Thymus (tissue), 11 donors: ENCODE measurements around the gene PTPRJ. TPM values are rescaled to one million over a fixed set of nuclear protein-coding genes. Genes with fewer than 3 reads are reported as not detected.

Experiments
- DNase-seq, 9 donors: peaks; one replicate each; pipeline ENCODE4 v3.0.0-alpha.2; 2013; ENCODE audit warnings: low spot score in 9 of 9, low read depth in 6 of 9, missing footprints in 1 of 9
- H3K27ac ChIP-seq, 2 donors: one replicate each; pipeline ENCODE4 v1.5.1; 2013; ENCODE audit warnings: control low read depth in 1 of 2, low read depth in 1 of 2, low read length in 1 of 2, mild to moderate bottlenecking in 1 of 2, moderate library complexity in 1 of 2
- H3K27me3 ChIP-seq, 2 donors: one replicate each; pipeline ENCODE4 v1.5.1; 2013; ENCODE audit warnings: low read length in 1 of 2; ENCODE audit not compliant: control insufficient read depth in 2 of 2, insufficient read depth in 1 of 2
- H3K36me3 ChIP-seq, 2 donors: one replicate each; pipeline ENCODE4 v1.5.1; 2013; ENCODE audit warnings: low read length in 1 of 2, mild to moderate bottlenecking in 1 of 2, moderate library complexity in 1 of 2; ENCODE audit not compliant: control insufficient read depth in 2 of 2, insufficient read depth in 2 of 2
- H3K4me1 ChIP-seq, 2 donors: one replicate each; pipeline ENCODE4 v1.5.1; 2013; ENCODE audit warnings: low read length in 2 of 2; ENCODE audit not compliant: control insufficient read depth in 2 of 2, insufficient read depth in 2 of 2
- H3K4me3 ChIP-seq, 2 donors: one replicate each; pipeline ENCODE4 v1.5.1; 2013; ENCODE audit warnings: low read length in 2 of 2, control low read depth in 1 of 2, mild to moderate bottlenecking in 1 of 2
- H3K9me3 ChIP-seq, 2 donors: one replicate each; pipeline ENCODE4 v1.5.1; 2013; ENCODE audit warnings: low read length in 1 of 2, mild to moderate bottlenecking in 1 of 2; ENCODE audit not compliant: control insufficient read depth in 2 of 2, insufficient read depth in 1 of 2
- WGBS: extraction: QIAGEN DNeasy Blood & Tissue Kit; methylation state at CpG from one replicate; pipeline ENCODE4 v1.1.7; 2013; 5-methylcytosine and 5-hydroxymethylcytosine counted together
- polyA plus RNA-seq: library from polyadenylated mRNA; stranded (reverse); fragments of 200-250 nt; gene quantifications from one replicate; pipeline ENCODE4 v1.2.3, GENCODE V29; 2013
- total RNA-seq: library from RNA; stranded (reverse); fragments of 120-200 nt; gene quantifications from one replicate; pipeline ENCODE4 v1.2.4, GENCODE V29; 2013
- donor health status: healthy.

Gene PTPRJ
- total and polyA plus RNA-seq, 2 donors, result 4.4 to 7.5 TPM

- H3K36me3 ChIP-seq, result no peaks in the 10 kb centered on the region
- H3K27me3 ChIP-seq, result no peaks in the 10 kb centered on the region
- H3K27ac ChIP-seq, result no peak overlapping the region
- no peak overlapping the region for H3K4me3 ChIP-seq
- DNase-seq, result no peak
- 55% methylated on average over 6 of the region's 6 CpGs for WGBS
- H3K9me3 ChIP-seq, result no peaks in the 10 kb centered on the region
- peaks cover 4 to 21% of the 10 kb centered on the region in 2 donors for H3K4me1 ChIP-seq
Observed at GRCh38 chr11:48106166-48106565, 125.8 kb downstream of the PTPRJ start.

- 42% methylated on average over 7 of the region's 7 CpGs for WGBS
- Histone ChIP-seq H3K4me1 (peaks cover 4 to 19% of the 10 kb centered on the region in 2 donors), H3K27me3 (no peaks in the 10 kb centered on the region), H3K4me3 (no peak overlapping the region), H3K36me3 (no peaks in the 10 kb centered on the region), H3K27ac (no peak overlapping the region), H3K9me3 (no peaks in the 10 kb centered on the region)
- DNase-seq, result no peak
Observed at GRCh38 chr11:48107188-48107704, 126.9 kb downstream of the PTPRJ start.

GRCh38 chr11:48108231-48109045 is 128.1 kb downstream of the PTPRJ start:
- Histone ChIP-seq H3K36me3 (no peaks in the 10 kb centered on the region), H3K27me3 (no peaks in the 10 kb centered on the region), H3K4me3 (no peak overlapping the region), H3K27ac (no peak overlapping the region), H3K4me1 (peaks cover 4 to 19% of the 10 kb centered on the region in 2 donors), H3K9me3 (no peaks in the 10 kb centered on the region)
- 94% methylated on average over 11 of the region's 11 CpGs for WGBS
- DNase-seq, result no peak

GRCh38 chr11:48109046-48109666 is 128.8 kb downstream of the PTPRJ start:
- H3K9me3 ChIP-seq, result peaks cover 0 to 2% of the 10 kb centered on the region in 2 donors
- no peaks in the 10 kb centered on the region for H3K36me3 ChIP-seq
- no peak overlapping the region for H3K4me3 ChIP-seq
- DNase-seq, result peak in 3 of 9 donors; percentile 9 to 55 (median 9)
- 94% methylated on average over 5 of the region's 5 CpGs for WGBS
- H3K4me1 ChIP-seq, result peaks cover 4 to 19% of the 10 kb centered on the region in 2 donors
- H3K27ac ChIP-seq, result peak overlapping the region; percentile 10 to 80
- no peaks in the 10 kb centered on the region for H3K27me3 ChIP-seq

- Histone ChIP-seq H3K36me3 (no peaks in the 10 kb centered on the region), H3K27me3 (no peaks in the 10 kb centered on the region), H3K4me1 (peaks cover 4 to 19% of the 10 kb centered on the region in 2 donors), H3K27ac (no peak overlapping the region), H3K9me3 (peaks cover 0 to 5% of the 10 kb centered on the region in 2 donors), H3K4me3 (no peak overlapping the region)
- DNase-seq, result no peak
- 94% methylated on average over 2 of the region's 2 CpGs for WGBS
Observed at GRCh38 chr11:48110509-48110766, 130.1 kb downstream of the PTPRJ start.

- no peak overlapping the region for H3K27ac ChIP-seq
- WGBS, result 83% methylated on average over 3 of the region's 3 CpGs
Observed at GRCh38 chr11:48111891-48112290, 131.5 kb downstream of the PTPRJ start.

GRCh38 chr11:48114740-48115139 is 134.4 kb downstream of the PTPRJ start:
- 92% methylated on average over 1 of the region's 1 CpG for WGBS
- no peak overlapping the region for H3K27ac ChIP-seq
- DNase-seq, result no peak
- no peak overlapping the region for H3K4me3 ChIP-seq
- peaks cover 0 to 5% of the 10 kb centered on the region in 2 donors for H3K9me3 ChIP-seq
- H3K27me3 ChIP-seq, result no peaks in the 10 kb centered on the region
- no peaks in the 10 kb centered on the region for H3K36me3 ChIP-seq
- peaks cover 0 to 4% of the 10 kb centered on the region in 2 donors for H3K4me1 ChIP-seq

More at GRCh38 chr11:48111891-48112290, 131.5 kb downstream of the PTPRJ start:
- Histone ChIP-seq H3K9me3 (peaks cover 0 to 5% of the 10 kb centered on the region in 2 donors), H3K4me1 (peaks cover 4 to 19% of the 10 kb centered on the region in 2 donors), H3K36me3 (no peaks in the 10 kb centered on the region), H3K4me3 (no peak overlapping the region), H3K27me3 (no peaks in the 10 kb centered on the region)
- no peak for DNase-seq

- Histone ChIP-seq H3K27me3 (no peaks in the 10 kb centered on the region), H3K36me3 (no peaks in the 10 kb centered on the region), H3K27ac (peak overlapping the region in 1 of 2 donors; percentile 7), H3K4me3 (no peak overlapping the region), H3K9me3 (peaks cover 0 to 5% of the 10 kb centered on the region in 2 donors), H3K4me1 (no peaks in the 10 kb centered on the region)
- DNase-seq, result no peak
Observed at GRCh38 chr11:48116437-48117228, 136.3 kb downstream of the PTPRJ start.

GRCh38 chr11:48122246-48122645 is 141.9 kb downstream of the PTPRJ start:
- H3K36me3 ChIP-seq, result peaks cover 0 to under 1% of the 10 kb centered on the region in 2 donors
- H3K27me3 ChIP-seq, result no peaks in the 10 kb centered on the region
- no peak overlapping the region for H3K4me3 ChIP-seq
- H3K4me1 ChIP-seq, result no peaks in the 10 kb centered on the region
- WGBS, result 95% methylated on average over 7 of the region's 7 CpGs
- no peak for DNase-seq
- H3K9me3 ChIP-seq, result no peaks in the 10 kb centered on the region
- H3K27ac ChIP-seq, result no peak overlapping the region
